Measurements from ENCODE around the gene IRF6.
"Not testable (repeated sequence)": the region's sequence is repeated elsewhere in the genome, so short reads cannot be mapped to it uniquely, and the experiment has no call there.

The IRF6 gene

GRCh38 chr1:209822706-209823105, 16.8 kb upstream of the IRF6 start:
- no peak for DNase-seq

GRCh38 chr1:209820986-209821385, 15.0 kb upstream of the IRF6 start:
- no peak for DNase-seq

GRCh38 chr1:209819058-209819457, 13.1 kb upstream of the IRF6 start:
- no peak for DNase-seq

DNA sequence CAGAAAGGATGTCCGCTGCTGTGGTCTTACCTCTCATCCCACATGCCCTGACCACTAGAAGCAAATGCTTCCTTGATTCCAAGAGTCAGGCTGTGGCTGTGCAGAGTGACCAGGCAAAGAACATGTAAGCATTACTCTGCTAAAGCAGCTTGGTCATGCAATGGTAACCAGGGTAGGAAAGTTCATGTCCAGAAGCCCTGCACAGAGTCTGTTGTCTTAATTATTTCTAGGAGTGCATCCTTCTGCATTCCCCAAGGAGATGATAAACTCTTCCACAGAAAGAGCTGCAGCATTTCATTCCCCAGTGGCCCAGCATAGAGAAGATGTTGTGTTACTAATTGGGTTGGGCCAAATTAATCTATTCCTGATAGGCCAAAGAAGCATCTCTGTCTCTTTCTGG, 11.7 kb upstream of the IRF6 start:
- DNase-seq: no peak

DNA sequence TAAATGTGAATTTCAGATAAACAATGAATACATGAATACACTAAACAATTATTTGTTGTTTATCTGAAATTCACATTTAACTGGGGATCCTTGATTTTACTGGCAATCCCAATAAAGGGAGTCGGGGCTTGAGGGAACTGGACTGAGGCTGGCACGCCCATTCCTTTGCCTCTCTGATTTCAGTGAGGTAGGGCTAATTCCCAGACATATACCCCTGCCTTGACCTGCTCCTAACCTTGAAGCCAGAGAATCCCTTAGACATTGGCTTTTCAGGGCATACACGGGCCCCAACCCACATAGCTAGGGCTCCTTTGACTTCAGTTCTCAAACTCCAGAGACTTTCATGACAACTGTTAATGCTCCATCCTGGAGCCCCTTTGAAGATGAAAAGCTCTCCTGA, 11.0 kb upstream of the IRF6 start:
- DNase-seq: no peak

DNA sequence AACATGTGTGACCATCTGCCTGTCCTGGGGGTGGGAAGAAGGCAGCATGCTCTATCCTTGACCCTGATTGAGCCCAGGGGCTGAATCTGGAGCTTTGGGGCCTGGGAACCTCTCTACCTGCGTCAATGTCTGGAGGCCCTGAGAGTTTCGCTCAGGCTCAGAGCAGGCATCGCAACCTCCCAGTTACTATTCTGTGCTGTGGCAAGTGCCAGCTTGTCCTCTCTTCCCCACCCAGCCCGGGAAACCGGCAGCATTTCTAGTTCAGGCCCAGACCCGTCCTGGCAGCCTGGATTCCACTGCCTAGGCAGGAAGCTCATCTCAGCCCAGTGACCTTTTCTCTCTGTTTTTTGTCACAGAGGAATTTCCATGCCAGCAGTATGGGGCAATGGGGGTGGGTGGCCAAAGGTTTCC, 10.0 kb upstream of the IRF6 start:
- no peak for DNase-seq

DNA sequence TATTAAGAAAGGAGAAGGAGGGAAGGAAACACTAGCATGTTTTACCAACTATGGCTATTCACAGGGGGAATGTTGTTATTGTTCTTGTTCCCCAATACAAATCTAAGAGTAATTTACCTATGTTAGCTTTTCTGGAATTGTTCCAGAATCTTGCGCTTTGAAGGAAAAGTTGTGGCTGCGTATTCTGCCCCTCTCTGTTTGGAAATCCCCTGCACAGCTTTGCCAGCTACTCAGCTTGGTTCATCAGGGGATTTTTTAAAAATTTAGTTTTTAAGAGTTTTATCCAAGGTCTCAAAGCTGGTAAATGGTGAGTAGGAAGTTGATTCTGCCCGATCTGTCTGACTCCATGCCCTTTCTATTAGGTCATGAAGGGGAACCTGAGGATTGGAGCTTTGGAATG, 9.5 kb upstream of the IRF6 start:
- DNase-seq: no peak

DNA sequence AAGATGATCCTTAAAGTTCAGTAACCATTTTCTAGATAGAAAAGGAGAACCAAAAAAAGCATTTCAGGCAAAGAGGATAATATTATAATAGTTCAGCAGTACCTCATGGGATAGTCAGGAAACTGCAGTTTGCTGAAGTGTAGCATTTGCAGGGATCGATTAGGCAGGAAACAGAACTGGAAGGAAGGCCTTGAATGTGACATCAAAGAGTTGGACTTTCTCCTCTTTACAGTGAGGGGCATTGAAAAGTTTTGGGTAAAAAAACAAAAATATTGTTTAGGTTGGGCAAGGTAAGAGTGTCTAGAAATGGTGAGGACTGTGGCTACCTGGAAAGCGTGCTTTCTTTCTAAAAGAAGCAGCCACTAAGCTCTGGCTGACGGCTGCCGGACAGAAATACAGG, 8.0 kb upstream of the IRF6 start:
- no peak for DNase-seq

DNA sequence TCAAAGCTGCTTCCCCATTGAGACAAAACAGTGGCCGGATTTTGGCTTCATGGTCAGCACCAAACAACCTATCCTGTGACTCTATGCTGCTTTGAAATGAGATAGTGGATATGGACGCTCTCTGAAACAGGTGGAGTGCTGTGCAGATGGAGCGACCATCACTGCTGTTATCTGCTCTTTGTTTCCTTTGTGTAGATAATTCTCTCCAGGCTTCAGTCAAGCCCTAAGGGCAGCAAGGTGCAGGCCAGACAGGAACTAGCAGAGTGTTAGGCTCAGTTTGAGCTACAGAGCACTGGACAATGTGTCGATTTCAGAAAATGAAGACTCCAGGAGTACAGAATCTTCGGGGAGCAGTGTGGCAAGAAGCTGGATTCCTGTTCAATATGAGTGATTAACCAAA, 4.8 kb upstream of the IRF6 start:
- no peak for DNase-seq

DNA sequence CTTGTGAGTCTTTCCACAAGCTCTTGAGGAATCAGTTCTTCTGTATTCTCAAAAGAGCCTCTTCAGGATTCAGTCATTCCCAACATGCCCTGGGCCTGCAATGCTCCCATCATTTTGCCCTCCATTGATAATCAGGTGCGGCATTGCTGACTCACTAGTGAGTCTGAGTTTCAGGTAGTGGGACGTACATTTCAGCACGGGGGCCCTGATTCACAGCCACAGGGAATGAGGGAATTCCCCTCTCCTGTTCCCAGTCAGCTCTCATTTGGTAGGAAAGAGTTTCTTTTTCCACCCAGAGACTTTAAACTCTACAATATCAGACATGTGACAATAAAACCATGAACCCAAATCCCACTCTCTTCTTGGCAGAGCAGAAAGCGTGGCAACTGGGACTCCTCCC, 3.7 kb upstream of the IRF6 start:
- DNase-seq: no peak

- peak; percentile 86 for DNase-seq
These were observed 2.2 kb upstream of the IRF6 start for GRCh38 chr1:209808059-209808581.

GRCh38 chr1:209807509-209807908, 1.6 kb upstream of the IRF6 start:
- no peak for DNase-seq

DNA sequence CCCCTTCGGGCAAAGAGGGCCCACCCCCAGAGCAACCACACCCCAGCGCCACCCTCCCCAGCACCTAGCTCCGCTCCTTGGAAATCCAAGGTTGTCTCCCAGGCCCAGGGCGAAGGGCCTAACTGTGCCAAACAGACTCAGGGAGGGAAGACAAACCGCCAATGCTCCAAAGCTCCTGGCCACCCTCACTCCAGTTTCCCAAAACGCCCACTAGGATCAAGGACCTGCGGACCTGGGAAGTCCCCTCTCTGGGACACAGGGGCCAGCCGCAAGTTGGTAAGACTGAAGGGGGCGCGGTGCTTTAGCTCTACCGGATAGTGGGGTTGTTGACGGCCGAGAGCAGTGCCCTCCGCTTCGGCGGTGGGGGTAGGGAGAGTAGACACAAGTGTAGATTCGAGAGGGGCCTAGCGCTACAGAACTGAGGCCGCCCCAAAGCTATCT, 581 bp downstream of the IRF6 start:
- DNase-seq: no peak

DNA sequence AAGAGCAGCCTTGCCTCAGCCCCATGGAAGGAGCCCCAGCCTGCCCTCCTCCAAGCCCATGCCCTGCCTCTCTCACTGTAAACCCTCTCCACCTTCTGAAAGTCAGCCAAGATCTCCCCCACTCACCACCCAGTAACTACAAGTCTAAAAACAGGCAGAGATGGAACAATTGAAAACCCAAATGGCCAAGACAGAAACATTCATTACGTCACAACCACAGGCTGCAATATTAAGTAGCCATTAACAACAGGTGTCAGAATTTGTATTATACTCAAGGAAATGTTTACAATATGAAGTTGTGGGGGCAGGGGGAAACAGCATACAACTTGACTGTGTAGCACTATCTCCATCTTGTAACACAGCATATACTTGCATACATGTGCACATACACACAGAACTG, 2.4 kb downstream of the IRF6 start:
- DNase-seq: no peak

GRCh38 chr1:209802780-209803152, 3.2 kb downstream of the IRF6 start:
- no peak for DNase-seq

GRCh38 chr1:209802117-209802779, 3.7 kb downstream of the IRF6 start:
- DNase-seq: no peak

DNA sequence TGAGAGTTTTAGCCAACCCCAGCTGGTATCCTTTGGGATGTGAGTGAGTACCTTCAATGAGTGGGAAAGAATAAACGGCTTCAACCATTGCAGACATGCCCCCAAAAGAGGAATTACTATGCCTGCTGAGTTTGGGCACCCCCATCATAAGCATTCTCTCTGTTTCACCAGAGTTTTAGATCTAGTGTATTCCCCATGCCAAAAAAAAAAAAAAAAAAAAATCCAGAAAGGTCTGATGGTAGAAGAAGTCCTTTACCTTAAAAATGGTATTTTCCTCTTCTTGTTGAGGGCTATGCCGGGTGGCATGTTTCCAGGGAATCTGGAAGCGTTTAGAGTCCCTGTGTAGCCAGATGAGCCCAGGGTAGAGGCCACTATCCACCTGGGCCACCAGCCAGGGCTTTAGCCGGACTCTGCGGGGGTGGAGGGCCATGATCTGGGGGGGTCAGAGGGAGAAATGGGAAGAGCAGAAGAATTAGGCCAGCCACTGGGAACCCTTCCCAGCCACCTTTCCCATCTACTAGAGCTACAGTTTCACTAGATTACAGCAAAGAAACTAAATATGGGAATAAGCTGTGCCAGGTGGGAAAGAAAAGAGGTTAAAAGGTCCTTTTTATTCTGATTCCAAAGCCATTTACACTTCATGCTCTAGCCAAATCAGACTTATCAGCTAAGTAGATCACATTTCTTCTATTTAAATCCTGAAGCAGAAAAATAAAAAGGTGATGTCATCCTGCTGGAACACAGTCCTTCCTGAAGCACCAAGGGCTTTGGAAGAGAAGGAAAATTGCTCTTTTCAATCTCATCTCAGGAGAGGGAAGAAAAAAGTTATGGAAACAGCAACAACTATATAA, 4.7 kb downstream of the IRF6 start:
- DNase-seq: no peak

DNA sequence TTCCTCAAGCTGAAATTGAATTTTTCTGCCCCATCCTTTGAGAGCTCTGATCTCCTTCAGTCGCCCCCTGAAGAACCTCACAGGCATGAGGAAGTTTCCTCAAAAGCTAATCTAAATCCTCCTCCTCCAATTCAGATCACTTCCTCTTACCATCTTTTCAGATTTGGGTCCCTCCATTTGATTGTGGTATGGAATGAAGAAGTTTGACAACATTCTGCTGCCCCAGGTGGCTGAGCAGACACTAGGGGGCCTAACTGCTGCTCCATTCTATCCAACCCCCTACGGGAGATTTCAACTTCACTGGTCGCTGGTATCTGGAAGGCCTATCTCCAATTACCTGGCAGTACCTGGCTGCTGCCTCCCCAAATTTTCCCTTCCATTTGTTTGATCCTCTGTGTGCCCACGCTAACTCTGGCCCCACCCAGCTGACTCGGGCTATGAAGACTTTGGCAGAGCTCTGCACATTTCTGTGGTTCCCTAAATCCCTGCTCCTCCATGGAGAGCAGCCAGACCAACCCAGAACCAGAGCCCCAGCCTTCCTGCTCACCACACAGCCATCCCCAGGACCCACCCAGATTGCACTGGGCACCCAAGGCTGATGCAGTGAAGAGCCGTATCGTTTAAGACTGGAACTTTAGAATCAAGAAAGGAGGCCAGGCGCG, 7.8 kb downstream of the IRF6 start:
- no peak for DNase-seq

GRCh38 chr1:209793711-209794110, 12.2 kb downstream of the IRF6 start:
- DNase-seq: not testable (repeated sequence)

- DNase-seq: no peak
These were observed 14.0 kb downstream of the IRF6 start for GRCh38 chr1:209791920-209792319.

GRCh38 chr1:209790286-209791193, 15.4 kb downstream of the IRF6 start:
- no peak for DNase-seq

DNA sequence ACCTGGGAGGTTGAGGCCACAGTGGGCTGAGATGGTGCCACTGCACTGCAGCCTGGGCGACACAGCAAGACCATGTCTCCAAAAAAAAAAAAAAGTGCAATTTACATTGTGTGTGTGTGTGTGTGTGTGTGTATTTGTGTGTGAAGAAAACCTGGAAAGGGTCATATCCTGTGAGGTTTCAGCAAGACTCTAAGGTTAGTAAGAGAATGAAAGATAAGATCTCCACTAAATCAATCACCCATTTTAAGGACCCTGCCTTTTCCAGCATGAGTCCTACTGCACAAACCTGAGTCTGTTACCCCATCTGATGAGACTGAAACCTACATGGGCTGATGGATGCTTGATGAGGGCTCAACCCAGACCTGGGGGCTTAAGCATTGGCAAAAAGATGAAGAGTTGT, 16.7 kb downstream of the IRF6 start:
- DNase-seq: no peak

DNA sequence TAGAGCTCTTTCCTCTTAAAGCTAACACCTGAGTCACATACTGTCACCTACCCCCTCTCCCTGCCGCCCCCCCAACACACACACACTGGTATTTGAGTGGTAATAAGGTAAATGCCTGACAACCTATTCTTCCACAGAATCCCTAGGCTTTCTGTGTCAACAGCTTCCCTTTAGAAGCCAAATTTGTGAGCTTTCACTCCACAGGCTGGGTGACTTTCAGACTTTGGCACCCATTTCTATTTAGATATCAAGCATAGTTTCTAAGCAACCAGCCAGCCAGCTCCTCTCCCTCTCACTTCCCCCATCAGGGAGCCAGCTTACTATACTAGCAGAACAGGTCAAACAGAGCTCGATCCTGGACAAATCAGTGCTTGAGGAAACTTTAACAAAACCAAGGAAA, 18.4 kb downstream of the IRF6 start:
- no peak for DNase-seq
